Ovary (tissue), 3 donors: ENCODE data around the gene MYL12B.

ENCODE experiments used
- POLR2A ChIP-seq: fragments of 450-650 bp; IDR thresholded peaks from one replicate; pipeline ENCODE4 v1.6.1; 2017; ENCODE audit warnings: antibody characterized with exemption, mild to moderate bottlenecking, moderate library complexity
- TF ChIP-seq, protein P1 (sequence below), 3 donors: fragments of 450-650 bp in 2 of 3; fragments of 200-600 bp in 1 of 3; IDR thresholded peaks; one replicate each; pipeline versions ENCODE4 v1.5.1 to v1.8.0; 2016 to 2022; ENCODE audit warnings: antibody characterized with exemption in 3 of 3, mild to moderate bottlenecking in 1 of 3
- donor health status: DM: no; HTN: no; CAD: no.

DNA sequence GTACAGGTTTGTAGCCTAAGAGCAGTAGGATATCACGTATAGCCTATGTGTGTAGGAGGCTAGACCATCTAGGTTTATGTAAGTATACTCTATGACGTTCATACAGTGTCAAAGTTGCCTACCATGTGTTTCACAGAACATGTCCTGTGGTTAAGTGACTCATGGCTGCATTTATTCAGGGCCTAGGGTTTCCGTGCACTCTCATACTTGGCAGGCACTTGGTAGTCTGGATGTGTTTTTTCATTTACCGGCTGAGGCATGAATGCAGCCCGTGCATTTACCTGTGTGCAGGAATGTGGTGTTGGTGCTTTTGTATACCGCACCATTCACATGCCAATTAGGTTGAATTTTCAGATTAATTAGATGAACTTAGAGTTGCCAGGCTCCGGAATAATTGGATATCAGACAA is 43.4 kb downstream of the MYL12B start:
- TF ChIP-seq, protein P1, sequence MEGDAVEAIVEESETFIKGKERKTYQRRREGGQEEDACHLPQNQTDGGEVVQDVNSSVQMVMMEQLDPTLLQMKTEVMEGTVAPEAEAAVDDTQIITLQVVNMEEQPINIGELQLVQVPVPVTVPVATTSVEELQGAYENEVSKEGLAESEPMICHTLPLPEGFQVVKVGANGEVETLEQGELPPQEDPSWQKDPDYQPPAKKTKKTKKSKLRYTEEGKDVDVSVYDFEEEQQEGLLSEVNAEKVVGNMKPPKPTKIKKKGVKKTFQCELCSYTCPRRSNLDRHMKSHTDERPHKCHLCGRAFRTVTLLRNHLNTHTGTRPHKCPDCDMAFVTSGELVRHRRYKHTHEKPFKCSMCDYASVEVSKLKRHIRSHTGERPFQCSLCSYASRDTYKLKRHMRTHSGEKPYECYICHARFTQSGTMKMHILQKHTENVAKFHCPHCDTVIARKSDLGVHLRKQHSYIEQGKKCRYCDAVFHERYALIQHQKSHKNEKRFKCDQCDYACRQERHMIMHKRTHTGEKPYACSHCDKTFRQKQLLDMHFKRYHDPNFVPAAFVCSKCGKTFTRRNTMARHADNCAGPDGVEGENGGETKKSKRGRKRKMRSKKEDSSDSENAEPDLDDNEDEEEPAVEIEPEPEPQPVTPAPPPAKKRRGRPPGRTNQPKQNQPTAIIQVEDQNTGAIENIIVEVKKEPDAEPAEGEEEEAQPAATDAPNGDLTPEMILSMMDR (IDR thresholded peaks at IDR 0.05) = no peak
- TF ChIP-seq POLR2A = no peak
